ENCODE results near the gene MGME1.
"Not testable (repeated sequence)": the region's sequence is repeated elsewhere in the genome, so short reads cannot be mapped to it uniquely, and the experiment has no call there.

MGME1 gene

DNA sequence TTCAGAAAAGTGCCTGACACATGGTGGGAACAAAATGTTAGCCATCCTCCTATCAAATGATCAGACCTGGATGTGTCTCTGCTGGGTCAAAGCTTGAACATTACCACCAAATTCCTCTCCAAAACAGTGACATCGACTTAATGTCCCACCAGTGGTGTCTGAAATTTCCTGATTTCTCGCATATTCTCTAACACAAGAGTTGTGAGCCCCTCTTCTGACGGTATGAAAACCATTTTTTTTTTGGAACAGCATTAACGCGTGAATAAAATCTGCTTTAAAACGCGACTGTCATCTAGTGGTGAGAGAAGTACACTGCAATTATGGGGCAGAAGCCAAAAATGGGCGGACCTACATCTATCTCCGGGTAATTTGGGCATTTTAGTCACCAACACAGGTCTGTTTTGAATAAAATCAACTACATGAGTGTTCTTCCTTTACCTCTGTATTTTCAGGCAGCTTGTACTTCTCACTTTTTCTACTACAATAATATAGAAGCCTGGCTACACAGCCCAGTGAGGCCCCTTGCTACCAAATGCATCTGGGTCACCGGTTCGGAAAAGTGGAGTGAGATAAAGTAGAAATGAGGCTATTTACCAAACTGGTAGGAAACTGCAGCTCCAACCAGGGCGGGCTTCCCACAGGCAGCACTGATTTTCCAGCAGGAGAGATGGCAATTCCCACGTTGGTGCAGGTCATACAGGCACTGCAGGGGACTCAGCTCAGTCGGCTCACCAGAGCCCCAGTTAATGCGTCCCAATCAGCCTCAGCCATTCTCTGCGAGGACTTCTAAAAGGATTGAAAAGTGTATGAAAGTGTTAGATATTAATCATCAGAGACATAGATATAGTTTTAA is 27.4 kb downstream of the MGME1 start:
- peak in 3 of 5 experiments; percentile 6 to 72 (median 35) for DNase-seq

GRCh38 chr20:17998446-17998845 is 29.6 kb downstream of the MGME1 start:
- no peak for DNase-seq

GRCh38 chr20:17999566-17999965 is 30.7 kb downstream of the MGME1 start:
- no peak for DNase-seq

DNA sequence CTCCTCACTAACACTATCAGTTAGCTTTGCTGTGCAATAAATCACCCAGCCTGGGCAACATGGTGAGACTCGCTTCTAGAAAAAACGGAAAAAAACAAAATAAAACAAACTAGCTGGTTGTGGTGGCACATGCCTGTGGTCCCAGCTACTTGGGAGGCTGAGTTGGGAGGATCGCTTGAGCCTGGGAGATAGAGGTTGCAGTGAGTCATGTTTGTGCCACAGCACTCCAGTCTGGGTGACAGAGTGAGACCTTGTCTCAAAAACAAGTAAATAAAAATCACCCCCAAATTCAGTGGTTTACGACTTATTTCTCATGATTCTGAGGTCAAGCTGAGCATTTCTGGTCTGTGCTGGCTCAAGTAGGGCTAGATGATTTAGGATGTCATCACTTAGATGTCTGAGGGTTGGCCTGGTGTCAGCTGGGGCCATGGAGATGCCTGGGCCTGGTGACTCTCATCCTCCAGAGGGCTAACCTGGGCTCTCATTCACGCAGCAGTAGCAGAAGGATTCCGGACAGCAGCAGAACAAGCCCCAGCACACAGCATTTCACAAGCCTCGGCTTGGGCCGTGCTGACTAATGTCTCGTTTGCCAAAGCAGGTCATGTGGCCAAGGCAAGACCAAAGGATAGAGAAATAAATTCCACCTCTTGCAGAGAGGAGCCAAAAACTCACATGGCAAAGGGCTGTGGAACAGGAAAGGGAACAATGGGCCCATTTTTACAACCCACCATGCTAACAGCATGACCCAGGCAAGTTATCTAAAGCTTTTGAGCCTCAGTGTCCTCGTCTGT is 32.5 kb downstream of the MGME1 start:
- no peak for DNase-seq

DNA sequence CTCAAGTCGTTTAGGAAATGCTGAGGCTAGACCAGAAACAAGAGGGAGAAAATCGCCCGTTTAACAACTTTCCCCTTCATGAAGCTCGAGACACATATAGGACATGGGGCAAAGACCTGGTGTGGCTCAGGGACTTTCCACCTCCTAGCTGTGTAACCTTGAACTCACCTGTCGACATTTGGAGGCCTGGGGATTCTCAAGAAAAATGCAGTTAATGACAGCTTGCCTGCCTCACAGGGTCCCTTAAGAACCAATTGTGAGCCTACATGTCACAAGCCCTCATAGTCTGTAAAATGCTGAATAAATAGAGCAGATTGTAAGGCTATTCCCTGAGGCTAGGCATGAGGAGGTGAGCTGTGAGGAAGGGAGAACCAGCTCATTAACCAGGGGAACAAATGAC is 35.1 kb downstream of the MGME1 start:
- no peak for DNase-seq

GRCh38 chr20:18004384-18005031 is 35.7 kb downstream of the MGME1 start:
- DNase-seq: no peak

- DNase-seq: no peak
Measured at GRCh38 chr20:18005170-18005989, 36.6 kb downstream of the MGME1 start.

DNA sequence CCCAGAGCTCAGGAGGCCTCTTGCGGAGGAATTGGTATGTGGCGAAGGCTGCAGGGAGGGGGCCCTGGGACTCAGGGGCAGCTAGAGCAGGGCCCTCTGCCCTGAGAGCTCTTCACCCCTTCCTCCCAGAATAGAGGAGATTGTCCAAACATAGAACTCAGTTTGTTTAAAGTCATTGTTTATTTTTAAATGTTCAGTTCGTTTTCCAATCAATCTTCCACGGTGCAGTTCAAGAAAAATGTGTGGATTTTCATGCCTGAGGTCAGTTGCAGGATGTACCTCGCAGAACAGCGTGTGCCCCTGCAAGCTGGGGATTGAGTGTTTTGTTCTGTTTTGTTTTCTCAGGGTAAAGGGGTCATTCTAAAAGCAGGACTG is 37.2 kb downstream of the MGME1 start:
- no peak for DNase-seq

DNA sequence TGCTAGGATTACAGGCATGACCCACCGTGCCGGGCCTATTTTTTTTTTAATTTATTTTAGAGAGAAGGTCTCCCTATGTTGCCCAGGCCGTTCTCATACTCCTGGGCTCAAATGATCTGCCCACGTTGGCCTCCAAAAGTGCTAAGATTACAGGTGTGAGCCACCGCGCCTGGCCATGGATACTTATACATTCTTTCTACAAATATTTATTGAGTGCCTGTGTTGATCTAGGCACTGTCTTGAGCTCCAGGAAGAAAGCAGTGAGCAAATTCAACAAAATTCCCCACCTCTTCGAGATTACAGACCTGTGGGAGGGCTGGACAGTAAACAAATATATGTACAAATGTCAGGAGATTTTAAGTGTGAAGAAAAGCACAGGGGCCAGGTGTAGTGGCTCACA is 37.9 kb downstream of the MGME1 start:
- DNase-seq: no peak

- no peak for DNase-seq
Measured at GRCh38 chr20:18007534-18008292, 38.9 kb downstream of the MGME1 start.

- DNase-seq: no peak
Measured at GRCh38 chr20:18009116-18009515, 40.3 kb downstream of the MGME1 start.

DNA sequence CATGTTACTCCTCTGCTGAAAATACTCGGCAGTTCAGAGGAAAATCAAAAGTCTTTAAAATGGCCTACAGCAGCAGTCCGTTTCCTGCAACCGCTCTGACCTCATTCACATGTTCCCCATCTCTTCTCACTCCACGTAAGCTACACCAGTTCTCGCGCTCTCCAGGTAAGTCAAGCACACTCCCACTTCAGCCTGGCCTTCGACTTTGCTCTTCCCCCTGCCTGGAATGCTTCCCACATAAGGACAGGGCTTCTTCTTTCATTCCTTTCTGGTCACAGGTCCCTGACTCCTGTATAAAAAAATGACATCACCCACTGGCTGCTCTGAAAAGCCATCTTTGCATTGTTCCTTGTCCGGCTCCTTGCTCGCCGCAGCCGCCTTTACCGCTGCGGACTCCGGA is 42.7 kb downstream of the MGME1 start:
- DNase-seq: no peak

DNA sequence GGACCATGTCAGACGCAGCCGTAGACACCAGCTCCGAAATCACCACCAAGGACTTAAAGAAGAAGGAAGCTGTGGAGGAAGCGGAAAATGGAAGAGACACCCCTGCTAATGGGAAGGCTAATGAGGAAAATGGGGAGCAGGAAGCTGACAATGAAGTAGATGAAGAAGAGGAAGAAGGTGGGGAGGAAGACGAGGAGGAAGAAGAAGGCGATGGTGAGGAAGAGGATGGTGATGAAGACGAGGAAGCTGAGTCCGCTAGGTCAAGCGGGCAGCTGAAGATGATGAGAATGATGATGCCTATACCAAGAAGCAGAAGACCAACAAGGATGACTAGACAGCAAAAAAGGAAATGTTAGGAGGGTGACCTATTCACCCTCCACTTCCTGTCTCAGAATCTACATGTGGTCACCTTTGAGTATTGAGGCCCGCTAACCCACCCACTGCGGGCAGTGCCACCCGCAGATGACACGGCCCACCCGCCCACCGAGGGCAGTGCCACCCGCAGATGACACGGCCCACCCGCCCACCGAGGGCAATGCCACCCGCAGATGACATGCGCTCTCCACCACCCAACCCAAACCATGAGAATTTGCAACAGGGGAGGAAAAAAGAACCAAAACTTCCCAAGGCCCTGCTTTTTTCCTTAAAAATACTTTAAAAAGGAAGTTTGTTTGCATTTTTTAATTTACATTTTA is 43.3 kb downstream of the MGME1 start:
- DNase-seq: no peak

DNA sequence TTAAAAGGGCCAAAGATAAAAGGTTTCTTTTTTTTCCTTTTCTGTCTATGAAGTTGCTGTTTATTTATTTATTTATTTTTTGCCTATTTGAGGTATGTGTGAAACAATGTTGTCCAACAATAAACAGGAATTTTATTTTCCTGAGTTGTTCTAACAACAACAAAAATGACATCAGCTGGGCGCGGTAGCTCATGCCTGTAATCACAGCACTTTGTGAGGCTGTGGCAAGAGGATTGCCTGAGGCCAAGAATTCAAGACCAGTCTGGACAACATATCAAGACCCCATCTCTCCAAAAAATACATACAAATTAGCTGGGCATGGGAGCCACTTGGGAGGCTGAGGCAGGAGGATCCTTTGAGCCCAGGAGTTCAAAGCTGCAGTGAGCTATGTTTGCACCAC is 44.1 kb downstream of the MGME1 start:
- DNase-seq: no peak

- no peak for DNase-seq
Measured at GRCh38 chr20:18014411-18014810, 45.6 kb downstream of the MGME1 start.

DNA sequence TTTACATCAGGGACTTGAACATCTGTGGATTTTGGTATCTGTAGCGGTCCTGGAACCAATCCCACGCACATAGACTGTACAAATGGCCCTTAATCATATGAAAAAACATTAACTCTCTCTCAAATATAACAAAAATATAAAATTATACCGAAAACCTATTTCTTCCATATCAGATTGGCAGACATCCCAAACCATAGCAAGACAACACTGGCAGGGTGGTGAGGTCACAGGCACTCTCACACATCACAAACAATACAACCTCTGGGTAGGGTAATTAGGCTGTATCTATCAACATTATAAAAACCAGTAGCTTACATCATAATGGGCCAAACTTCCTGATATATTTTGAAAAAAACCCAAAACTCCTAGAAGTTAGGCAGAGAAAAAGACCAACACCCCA is 48.0 kb downstream of the MGME1 start:
- no peak for DNase-seq

GRCh38 chr20:18018100-18018499 is 49.3 kb downstream of the MGME1 start:
- no peak for DNase-seq

GRCh38 chr20:18019068-18019467 is 50.2 kb downstream of the MGME1 start:
- DNase-seq: peak in 1 of 5 experiments; percentile 43

GRCh38 chr20:18020931-18021330 is 52.1 kb downstream of the MGME1 start:
- DNase-seq: no peak

- no peak for DNase-seq
Measured at GRCh38 chr20:18024606-18025127, 55.8 kb downstream of the MGME1 start.

GRCh38 chr20:18027011-18027410 is 58.2 kb downstream of the MGME1 start:
- DNase-seq: not testable (repeated sequence)
